Airway epithelial cell (primary cell): ENCODE data around the gene SLC25A30. TPM values are rescaled to one million over a fixed set of nuclear protein-coding genes. Genes with fewer than 3 reads are reported as not detected.

Source experiments
- total RNA-seq: library from RNA; depleted of rRNA; stranded (reverse); fragments of >200 nt; gene quantifications from 2 replicates; pipeline ENCODE4 v1.2.3, GENCODE V29; 2015

Gene SLC25A30, protein sequence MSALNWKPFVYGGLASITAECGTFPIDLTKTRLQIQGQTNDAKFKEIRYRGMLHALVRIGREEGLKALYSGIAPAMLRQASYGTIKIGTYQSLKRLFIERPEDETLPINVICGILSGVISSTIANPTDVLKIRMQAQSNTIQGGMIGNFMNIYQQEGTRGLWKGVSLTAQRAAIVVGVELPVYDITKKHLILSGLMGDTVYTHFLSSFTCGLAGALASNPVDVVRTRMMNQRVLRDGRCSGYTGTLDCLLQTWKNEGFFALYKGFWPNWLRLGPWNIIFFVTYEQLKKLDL
- total RNA-seq: 5.9 and 9.2 TPM in 2 replicates

DNA sequence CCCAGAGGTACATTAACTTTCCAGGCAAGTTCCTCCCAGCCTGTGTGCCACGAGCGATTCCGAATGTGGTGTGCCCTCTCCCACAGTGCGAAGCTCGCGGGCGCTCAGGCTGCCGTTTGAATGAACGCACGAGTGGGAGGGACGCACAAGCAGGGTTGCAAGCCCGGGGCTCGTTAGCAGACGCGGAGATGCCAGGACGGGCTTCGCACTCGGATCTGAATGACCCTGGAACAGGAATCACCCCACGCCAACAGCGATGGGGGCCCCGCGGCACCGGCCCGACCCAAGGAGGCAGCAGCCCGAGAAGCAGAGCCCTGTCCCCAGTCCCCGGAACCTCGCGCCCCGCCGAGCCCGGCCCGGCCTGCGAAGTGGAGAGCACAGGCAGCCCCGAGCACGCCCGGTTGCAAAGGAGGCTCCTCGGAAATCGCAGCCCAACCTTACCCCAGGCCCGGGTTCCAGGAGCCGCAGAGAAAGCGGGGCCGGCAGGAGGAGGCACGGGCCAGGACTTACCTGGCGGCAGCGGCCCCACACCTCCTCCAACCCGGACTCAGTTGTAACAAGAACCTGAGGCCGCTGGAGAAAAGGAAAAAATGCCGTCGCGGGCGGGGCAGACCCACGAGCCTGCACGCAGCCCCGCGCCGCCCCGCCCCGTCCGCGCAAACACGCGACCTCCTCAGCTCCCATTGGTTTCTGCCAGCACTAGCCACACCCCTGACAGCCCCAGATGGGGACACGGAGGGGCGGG, at the start of gene SLC25A30:
Gene SLC25A30, minus strand, starts transcription at position 584 of the 745 bp plus-strand sequence. CDS start 6,948 bp downstream, outside the sequence.

GRCh38 chr13:45464687-45465453, 46.7 kb upstream of the SLC25A30 start, which contains the start of gene COG3:
Gene COG3 (plus strand): TSS chr13:45464939. CDS start chr13:45465037, 98 bp downstream.

Other genes with a start within 250 kb of the SLC25A30 start
- gene KCTD4, start 217.3 kb downstream of the SLC25A30 start, total RNA-seq: 0.09 TPM in 1 of 2 replicates, not detected in the other
- 1,578 and 1,745 TPM in 2 replicates for gene TPT1, start 77.2 kb downstream of the SLC25A30 start, total RNA-seq
- gene COG3, start 46.6 kb upstream of the SLC25A30 start, total RNA-seq: 22.6 and 37.8 TPM in 2 replicates
- not detected in 2 replicates for gene ERICH6B, start 197.4 kb upstream of the SLC25A30 start, total RNA-seq